DND-41 (cell line): ENCODE results near the gene C9orf78.

Experiments
- ATAC-seq: fragments of 200-7000 bp; cut with Tn5 transposase; 3 replicates; pipeline ENCODE4 v1.9.1; 2021; ENCODE audit warnings: low read depth; ENCODE audit not compliant: insufficient read depth
- DNase-seq: peaks from one replicate; pipeline ENCODE4 v3.0.0-alpha.2; 2020
- H2AFZ ChIP-seq: 2 replicates; pipeline ENCODE4 v1.6.0; 2012; ENCODE audit warnings: low read depth, low read length
- H3K27ac ChIP-seq: 2 replicates; pipeline ENCODE4 v1.5.1; 2012; ENCODE audit warnings: low read length, inconsistent platforms
- H3K27me3 ChIP-seq: fragments of 200-600 bp; sonication (generic); 2 replicates; pipeline ENCODE4 v1.6.0; 2012; ENCODE audit warnings: low read length, mild to moderate bottlenecking, inconsistent platforms; ENCODE audit not compliant: insufficient read depth, poor library complexity
- H3K36me3 ChIP-seq: 2 replicates; pipeline ENCODE4 v1.5.1; 2012; ENCODE audit warnings: low read length, inconsistent platforms; ENCODE audit not compliant: insufficient read depth
- H3K4me1 ChIP-seq: 2 replicates; pipeline ENCODE4 v1.5.1; 2012; ENCODE audit warnings: mild to moderate bottlenecking, low read length; ENCODE audit not compliant: insufficient read depth
- H3K4me2 ChIP-seq: 2 replicates; pipeline ENCODE4 v1.6.0; 2012; ENCODE audit warnings: mild to moderate bottlenecking, moderate library complexity, low read length, inconsistent platforms; ENCODE audit not compliant: insufficient read depth
- H3K4me3 ChIP-seq, 2 experiments: fragments of 200-600 bp in 1 of 2; shearing (Covaris generic) in 1 of 2; 2 replicates each; pipeline ENCODE4 v1.5.1; 2012 to 2016; ENCODE audit warnings: inconsistent platforms in 2 of 2, low read length in 2 of 2, mild to moderate bottlenecking in 2 of 2, low read depth in 1 of 2, moderate library complexity in 1 of 2
- H3K79me2 ChIP-seq: 2 replicates; pipeline ENCODE4 v1.6.0; 2012; ENCODE audit warnings: low read length, inconsistent platforms; ENCODE audit not compliant: insufficient read depth
- H3K9ac ChIP-seq: 2 replicates; pipeline ENCODE4 v1.6.0; 2012; ENCODE audit warnings: low read depth, mild to moderate bottlenecking, inconsistent platforms, low read length, moderate library complexity
- H3K9me3 ChIP-seq: 2 replicates; pipeline ENCODE4 v1.5.1; 2012; ENCODE audit warnings: low read length, moderate library complexity, mild to moderate bottlenecking, inconsistent platforms; ENCODE audit not compliant: insufficient read depth, severe bottlenecking
- H4K20me1 ChIP-seq: 2 replicates; pipeline ENCODE4 v1.6.0; 2012; ENCODE audit warnings: low read length; ENCODE audit not compliant: insufficient read depth
- EZH2 ChIP-seq: IDR thresholded peaks from 3 replicates; pipeline ENCODE4 v1.6.1; 2012; ENCODE audit warnings: borderline replicate concordance, low read depth, mild to moderate bottlenecking, moderate library complexity, low read length, inconsistent platforms; ENCODE audit not compliant: severe bottlenecking
- TF ChIP-seq, protein P1 (sequence below): IDR thresholded peaks from 2 replicates; pipeline ENCODE4 v1.5.1; 2012; ENCODE audit warnings: borderline replicate concordance, low read length, moderate library complexity, mild to moderate bottlenecking; ENCODE audit not compliant: poor library complexity, severe bottlenecking; ENCODE audit errors: extremely low read depth

The C9orf78 gene

GRCh38 chr9:129871046-129871445 is 36.0 kb upstream of the C9orf78 start:
- no peaks in the 10 kb centered on the region for H4K20me1 ChIP-seq
- H3K79me2 ChIP-seq = no peaks in the 10 kb centered on the region
- no peak overlapping the region for H3K4me3 ChIP-seq
- no peak overlapping the region for H2AFZ ChIP-seq
- ATAC-seq (no peak), DNase-seq (no peak)
- no peak for TF ChIP-seq EZH2
- TF ChIP-seq, protein P1, sequence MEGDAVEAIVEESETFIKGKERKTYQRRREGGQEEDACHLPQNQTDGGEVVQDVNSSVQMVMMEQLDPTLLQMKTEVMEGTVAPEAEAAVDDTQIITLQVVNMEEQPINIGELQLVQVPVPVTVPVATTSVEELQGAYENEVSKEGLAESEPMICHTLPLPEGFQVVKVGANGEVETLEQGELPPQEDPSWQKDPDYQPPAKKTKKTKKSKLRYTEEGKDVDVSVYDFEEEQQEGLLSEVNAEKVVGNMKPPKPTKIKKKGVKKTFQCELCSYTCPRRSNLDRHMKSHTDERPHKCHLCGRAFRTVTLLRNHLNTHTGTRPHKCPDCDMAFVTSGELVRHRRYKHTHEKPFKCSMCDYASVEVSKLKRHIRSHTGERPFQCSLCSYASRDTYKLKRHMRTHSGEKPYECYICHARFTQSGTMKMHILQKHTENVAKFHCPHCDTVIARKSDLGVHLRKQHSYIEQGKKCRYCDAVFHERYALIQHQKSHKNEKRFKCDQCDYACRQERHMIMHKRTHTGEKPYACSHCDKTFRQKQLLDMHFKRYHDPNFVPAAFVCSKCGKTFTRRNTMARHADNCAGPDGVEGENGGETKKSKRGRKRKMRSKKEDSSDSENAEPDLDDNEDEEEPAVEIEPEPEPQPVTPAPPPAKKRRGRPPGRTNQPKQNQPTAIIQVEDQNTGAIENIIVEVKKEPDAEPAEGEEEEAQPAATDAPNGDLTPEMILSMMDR = no peak
- H3K36me3 ChIP-seq = peaks cover 53% of the 10 kb centered on the region
- H3K4me1 ChIP-seq = no peaks in the 10 kb centered on the region
- H3K27ac ChIP-seq = no peak overlapping the region
- no peaks in the 10 kb centered on the region for H3K27me3 ChIP-seq
- no peak overlapping the region for H3K4me2 ChIP-seq
- no peak overlapping the region for H3K9ac ChIP-seq
- H3K9me3 ChIP-seq = no peaks in the 10 kb centered on the region

DNA sequence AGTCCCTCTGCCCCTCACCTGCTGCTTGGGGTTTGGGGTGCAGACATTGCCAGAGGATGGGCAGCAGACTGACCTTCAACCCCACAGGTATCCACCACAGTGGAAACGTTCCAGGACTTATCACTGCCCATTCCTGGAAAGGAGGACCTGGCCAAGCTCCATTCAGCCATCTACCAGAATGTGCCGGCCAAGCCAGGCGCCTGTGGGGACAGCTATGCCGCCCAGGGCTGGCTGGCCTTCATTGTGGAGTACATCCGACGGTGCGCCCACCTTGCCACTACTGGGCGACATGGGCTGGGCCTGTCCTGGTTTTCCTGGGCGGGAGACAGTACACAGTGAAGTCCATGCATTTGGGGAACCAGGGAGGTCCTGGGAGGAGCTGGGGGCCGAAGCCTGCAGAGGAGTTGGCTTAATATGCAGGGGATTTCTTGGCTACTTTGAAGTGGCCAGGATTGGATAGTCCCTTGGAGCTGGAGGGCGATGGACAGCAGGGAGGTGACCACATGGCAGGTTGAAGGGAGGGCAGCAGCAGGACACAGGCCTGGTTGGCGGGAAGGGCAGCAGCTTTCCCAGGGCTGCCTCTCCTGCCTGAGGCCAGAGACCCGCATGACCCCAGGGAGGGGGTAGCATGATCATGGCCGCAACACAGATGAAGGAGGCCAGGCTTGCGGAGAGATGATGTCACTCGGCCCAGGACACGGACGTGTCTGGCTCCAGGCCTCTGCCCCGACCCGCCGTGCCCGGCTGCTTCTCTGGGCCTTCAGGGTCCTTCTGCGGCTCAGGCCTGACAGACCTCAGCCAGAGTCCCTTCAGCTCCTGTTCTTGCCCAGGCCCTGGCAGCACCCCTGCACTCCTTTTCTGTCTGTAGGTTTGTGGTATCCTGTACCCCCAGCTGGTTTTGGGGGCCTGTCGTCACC is 34.8 kb upstream of the C9orf78 start:
- no peaks in the 10 kb centered on the region for H3K9me3 ChIP-seq
- H4K20me1 ChIP-seq = no peaks in the 10 kb centered on the region
- no peak for ATAC-seq
- no peak for TF ChIP-seq EZH2
- TF ChIP-seq, protein P1 = no peak
- no peaks in the 10 kb centered on the region for H3K4me1 ChIP-seq
- H3K9ac ChIP-seq = no peak overlapping the region
- no peak overlapping the region for H3K4me3 ChIP-seq
- no peak overlapping the region for H2AFZ ChIP-seq
- no peak overlapping the region for H3K27ac ChIP-seq
- H3K4me2 ChIP-seq = no peak overlapping the region
- H3K27me3 ChIP-seq = no peaks in the 10 kb centered on the region
- no peak for DNase-seq
- H3K36me3 ChIP-seq = peaks cover 49% of the 10 kb centered on the region
- H3K79me2 ChIP-seq = no peaks in the 10 kb centered on the region

DNA sequence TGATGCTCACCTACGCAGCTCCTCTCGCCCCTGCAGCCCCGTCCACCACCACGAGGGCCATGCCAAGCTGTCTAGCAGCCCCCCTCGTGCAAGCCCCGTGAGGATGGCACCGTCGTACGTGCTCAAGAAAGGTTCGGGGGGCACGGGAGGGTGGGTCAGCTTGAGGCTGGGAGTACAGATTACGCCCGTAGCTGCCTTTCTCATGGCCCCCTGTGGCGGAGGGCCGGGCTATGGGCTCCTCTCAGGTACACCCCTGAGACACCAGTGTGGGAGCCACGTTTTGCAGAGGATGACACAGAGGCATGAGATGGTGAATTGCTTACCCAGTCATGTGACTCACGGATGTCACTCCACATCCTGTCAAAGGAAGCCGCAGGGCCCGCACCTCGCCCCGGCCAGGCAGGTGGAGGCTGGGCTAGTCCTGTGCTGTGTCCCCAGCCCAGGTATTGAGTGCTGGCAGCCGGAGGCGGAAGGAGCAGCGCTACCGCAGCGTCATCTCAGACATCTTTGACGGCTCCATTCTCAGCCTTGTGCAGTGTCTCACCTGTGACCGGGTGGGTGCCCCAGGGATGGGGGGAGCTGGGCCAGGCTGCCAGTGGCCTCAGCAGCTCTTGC is 33.9 kb upstream of the C9orf78 start:
- no peak overlapping the region for H3K9ac ChIP-seq
- no peaks in the 10 kb centered on the region for H3K79me2 ChIP-seq
- no peak overlapping the region for H2AFZ ChIP-seq
- no peak overlapping the region for H3K27ac ChIP-seq
- no peak overlapping the region for H3K4me3 ChIP-seq
- no peak overlapping the region for H3K4me2 ChIP-seq
- ATAC-seq = peak; percentile 33
- H3K9me3 ChIP-seq = no peaks in the 10 kb centered on the region
- DNase-seq = no peak
- no peak for TF ChIP-seq EZH2
- TF ChIP-seq, protein P1 = no peak
- no peaks in the 10 kb centered on the region for H4K20me1 ChIP-seq
- H3K27me3 ChIP-seq = no peaks in the 10 kb centered on the region
- peaks cover 41% of the 10 kb centered on the region for H3K36me3 ChIP-seq
- H3K4me1 ChIP-seq = peaks cover 2% of the 10 kb centered on the region; the same call in 1 of the 2 replicates
